HCT116 (cell line): ENCODE results near the gene SETD1A.
A peak's percentile ranks its signal among the peaks of the same experiment; 100 is the strongest.

Source experiments
- EGR1 ChIP-seq: IDR thresholded peaks from 2 replicates; pipeline ENCODE4 v1.6.1; 2012; ENCODE audit warnings: low read depth
- EZH2 ChIP-seq: fragments of 200-600 bp; sonication (generic); IDR thresholded peaks from 2 replicates; pipeline ENCODE4 v1.6.1; 2017; ENCODE audit warnings: antibody characterized with exemption, mixed run types
- EZH2phosphoT487 ChIP-seq: fragments of 200-600 bp; IDR thresholded peaks from 2 replicates; pipeline ENCODE4 v1.6.1; 2018; ENCODE audit warnings: antibody characterized with exemption, borderline replicate concordance
- JUND ChIP-seq: IDR thresholded peaks from 2 replicates; pipeline ENCODE4 v1.6.1; 2012
- POLR2A ChIP-seq: IDR thresholded peaks from 2 replicates; pipeline ENCODE4 v1.7.0; 2011; ENCODE audit warnings: borderline replicate concordance; ENCODE audit not compliant: insufficient read depth, insufficient read length; ENCODE audit errors: extremely low read depth
- POLR2AphosphoS5 ChIP-seq: IDR thresholded peaks from 2 replicates; pipeline ENCODE4 v1.6.1; 2011; ENCODE audit warnings: mild to moderate bottlenecking, low read depth, low read length, moderate library complexity
- SIN3A ChIP-seq: IDR thresholded peaks from 2 replicates; pipeline ENCODE4 v1.6.1; 2012; ENCODE audit warnings: low read depth
- SP1 ChIP-seq: IDR thresholded peaks from 2 replicates; pipeline ENCODE4 v1.6.1; 2012; ENCODE audit warnings: low read depth
- TF ChIP-seq, protein P1 (sequence below): IDR thresholded peaks from 2 replicates; pipeline ENCODE4 v1.6.1; 2012
- TF ChIP-seq, protein P2 (sequence below): IDR thresholded peaks from 2 replicates; pipeline ENCODE4 v1.6.1; 2011; ENCODE audit warnings: mild to moderate bottlenecking, low read length, moderate library complexity; ENCODE audit not compliant: insufficient replicate concordance; ENCODE audit errors: extremely low read depth
- TF ChIP-seq, protein P3 (sequence below), 3 experiments: fragments of 200-600 bp in 1 of 3; sonication (generic) in 1 of 3; IDR thresholded peaks in 2 of 3; conservative IDR thresholded peaks in 1 of 3; 2 replicates each; pipeline ENCODE4 v1.5.1; 2012 to 2017; ENCODE audit warnings: low read depth in 2 of 3, low read length in 2 of 3, antibody characterized with exemption in 1 of 3, borderline replicate concordance in 1 of 3, control low read depth in 1 of 3, mild to moderate bottlenecking in 1 of 3, mixed read lengths in 1 of 3, mixed run types in 1 of 3, moderate library complexity in 1 of 3; ENCODE audit not compliant: insufficient read depth in 1 of 3

DNA sequence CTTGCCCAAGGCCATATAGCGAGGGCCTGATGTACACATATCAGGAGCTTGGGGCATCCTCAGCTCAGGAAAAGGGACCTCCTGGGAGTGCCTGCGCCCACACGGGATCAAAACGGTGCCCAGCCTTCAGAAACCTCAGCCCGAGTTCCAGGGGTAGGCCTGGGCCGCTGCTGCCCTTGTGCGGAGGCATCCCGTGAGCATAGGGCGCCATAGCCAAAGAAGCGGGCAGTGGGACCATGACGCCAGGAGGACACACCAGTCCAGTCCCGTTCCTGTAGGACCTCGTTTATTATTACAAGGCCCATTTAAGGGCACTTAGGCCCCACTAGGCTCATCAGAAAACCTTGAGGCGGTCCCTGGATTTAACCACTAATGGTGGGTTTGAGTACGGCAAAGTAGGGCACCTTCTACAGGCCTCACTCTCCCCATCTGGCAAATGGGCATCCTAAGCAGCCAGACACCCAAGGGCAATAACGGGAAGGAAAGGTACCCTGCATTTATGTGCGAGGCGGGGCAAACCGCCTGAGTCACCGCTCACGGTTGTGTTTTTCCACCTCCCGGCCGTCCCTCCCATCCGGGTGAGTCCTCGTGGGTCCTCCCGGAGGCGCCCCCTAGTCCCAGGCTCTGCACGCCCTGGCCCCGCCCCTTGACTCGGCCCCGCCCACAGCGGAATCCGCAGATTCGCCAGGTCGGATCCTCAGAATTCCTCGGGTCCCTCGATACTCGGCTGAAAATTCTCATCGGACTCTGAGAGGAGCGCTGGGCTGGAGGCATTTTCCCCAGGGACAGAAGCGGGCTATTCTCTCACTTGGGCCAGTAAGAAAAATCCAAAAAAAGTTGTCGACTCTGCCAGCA, 726 bp upstream of the SETD1A start:
- TF ChIP-seq POLR2AphosphoS5 (peak; percentile 27; the same call in 1 of the 2 replicates), EZH2phosphoT487 (no peak), SIN3A (no peak), EZH2 (no peak), EGR1 (no peak), JUND (no peak), POLR2A (no peak), SP1 (no peak)
- TF ChIP-seq, protein P1, sequence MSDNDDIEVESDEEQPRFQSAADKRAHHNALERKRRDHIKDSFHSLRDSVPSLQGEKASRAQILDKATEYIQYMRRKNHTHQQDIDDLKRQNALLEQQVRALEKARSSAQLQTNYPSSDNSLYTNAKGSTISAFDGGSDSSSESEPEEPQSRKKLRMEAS: no peak
- TF ChIP-seq, protein P2, sequence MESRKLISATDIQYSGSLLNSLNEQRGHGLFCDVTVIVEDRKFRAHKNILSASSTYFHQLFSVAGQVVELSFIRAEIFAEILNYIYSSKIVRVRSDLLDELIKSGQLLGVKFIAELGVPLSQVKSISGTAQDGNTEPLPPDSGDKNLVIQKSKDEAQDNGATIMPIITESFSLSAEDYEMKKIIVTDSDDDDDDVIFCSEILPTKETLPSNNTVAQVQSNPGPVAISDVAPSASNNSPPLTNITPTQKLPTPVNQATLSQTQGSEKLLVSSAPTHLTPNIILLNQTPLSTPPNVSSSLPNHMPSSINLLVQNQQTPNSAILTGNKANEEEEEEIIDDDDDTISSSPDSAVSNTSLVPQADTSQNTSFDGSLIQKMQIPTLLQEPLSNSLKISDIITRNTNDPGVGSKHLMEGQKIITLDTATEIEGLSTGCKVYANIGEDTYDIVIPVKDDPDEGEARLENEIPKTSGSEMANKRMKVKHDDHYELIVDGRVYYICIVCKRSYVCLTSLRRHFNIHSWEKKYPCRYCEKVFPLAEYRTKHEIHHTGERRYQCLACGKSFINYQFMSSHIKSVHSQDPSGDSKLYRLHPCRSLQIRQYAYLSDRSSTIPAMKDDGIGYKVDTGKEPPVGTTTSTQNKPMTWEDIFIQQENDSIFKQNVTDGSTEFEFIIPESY: no peak
- TF ChIP-seq, protein P3, sequence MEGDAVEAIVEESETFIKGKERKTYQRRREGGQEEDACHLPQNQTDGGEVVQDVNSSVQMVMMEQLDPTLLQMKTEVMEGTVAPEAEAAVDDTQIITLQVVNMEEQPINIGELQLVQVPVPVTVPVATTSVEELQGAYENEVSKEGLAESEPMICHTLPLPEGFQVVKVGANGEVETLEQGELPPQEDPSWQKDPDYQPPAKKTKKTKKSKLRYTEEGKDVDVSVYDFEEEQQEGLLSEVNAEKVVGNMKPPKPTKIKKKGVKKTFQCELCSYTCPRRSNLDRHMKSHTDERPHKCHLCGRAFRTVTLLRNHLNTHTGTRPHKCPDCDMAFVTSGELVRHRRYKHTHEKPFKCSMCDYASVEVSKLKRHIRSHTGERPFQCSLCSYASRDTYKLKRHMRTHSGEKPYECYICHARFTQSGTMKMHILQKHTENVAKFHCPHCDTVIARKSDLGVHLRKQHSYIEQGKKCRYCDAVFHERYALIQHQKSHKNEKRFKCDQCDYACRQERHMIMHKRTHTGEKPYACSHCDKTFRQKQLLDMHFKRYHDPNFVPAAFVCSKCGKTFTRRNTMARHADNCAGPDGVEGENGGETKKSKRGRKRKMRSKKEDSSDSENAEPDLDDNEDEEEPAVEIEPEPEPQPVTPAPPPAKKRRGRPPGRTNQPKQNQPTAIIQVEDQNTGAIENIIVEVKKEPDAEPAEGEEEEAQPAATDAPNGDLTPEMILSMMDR (IDR thresholded peaks at IDR 0.05 in 2 of 3, conservative IDR thresholded peaks at IDR 0.05 in 1 of 3; ENCODE audit: borderline replicate concordance in 1 of 3, insufficient read depth in 1 of 3, low read depth in 2 of 3, low read length in 2 of 3): peak in 2 of 3 experiments; percentile 12 to 36; a peak in 3 of 6 replicates
